Calu3 (cell line): ENCODE data around the gene FKBP6. TPM values are rescaled to one million over a fixed set of nuclear protein-coding genes. Genes with fewer than 3 reads are reported as not detected.

Experiments
- total RNA-seq: library from RNA; stranded (reverse); gene quantifications from 2 replicates; pipeline ENCODE4 v1.2.3, GENCODE V29; 2022

FKBP6 gene
- total RNA-seq, 1 experiment from 2014 or later: not detected

Other genes starting within 250 kb of the FKBP6 start
- gene SPDYE9, start 242.1 kb upstream of the FKBP6 start, total RNA-seq: not detected in 2 replicates
- 17.5 and 21.5 TPM in 2 replicates for gene NSUN5, start 19.3 kb upstream of the FKBP6 start, total RNA-seq
- gene TRIM50, start 79 bp upstream of the FKBP6 start, total RNA-seq: not detected in 2 replicates
- 0.50 and 0.56 TPM in 2 replicates for gene FZD9, start 105.6 kb downstream of the FKBP6 start, total RNA-seq
- gene BAZ1B, start 194.1 kb downstream of the FKBP6 start, total RNA-seq: 44.6 and 45.1 TPM in 2 replicates
- gene BCL7B, start 229.5 kb downstream of the FKBP6 start, total RNA-seq: 37.8 and 44.6 TPM in 2 replicates